HL-60 (cell line): Measurements from ENCODE around the gene OR10H4.
"Not testable (repeated sequence)": the region's sequence is repeated elsewhere in the genome, so short reads cannot be mapped to it uniquely, and the experiment has no call there.

Experiments
- CTCF ChIP-seq: IDR thresholded peaks from one replicate; pipeline ENCODE4 v1.5.1; 2011; ENCODE audit warnings: low read length, control low read depth, inconsistent platforms; ENCODE audit not compliant: insufficient read depth
- GABPA ChIP-seq: IDR thresholded peaks from 2 replicates; pipeline ENCODE4 v1.6.1; 2012; ENCODE audit warnings: low read depth
- POLR2AphosphoS5 ChIP-seq: IDR thresholded peaks from 2 replicates; pipeline ENCODE4 v1.6.1; 2012; ENCODE audit warnings: low read depth
- REST ChIP-seq: IDR thresholded peaks from 2 replicates; pipeline ENCODE4 v1.6.1; 2012; ENCODE audit warnings: low read depth; ENCODE audit not compliant: insufficient replicate concordance
- SPI1 ChIP-seq: IDR thresholded peaks from 2 replicates; pipeline ENCODE4 v1.6.1; 2012; ENCODE audit warnings: low read depth, mild to moderate bottlenecking, borderline replicate concordance

- TF ChIP-seq CTCF, POLR2AphosphoS5, SPI1, GABPA, REST: not testable (repeated sequence)
Observed at GRCh38 chr19:15902898-15903297, 45.9 kb upstream of the OR10H4 start.
